Measurements from ENCODE around the gene TSSK1B.
"Not testable (repeated sequence)": the region's sequence is repeated elsewhere in the genome, so short reads cannot be mapped to it uniquely, and the experiment has no call there.

TSSK1B gene, protein sequence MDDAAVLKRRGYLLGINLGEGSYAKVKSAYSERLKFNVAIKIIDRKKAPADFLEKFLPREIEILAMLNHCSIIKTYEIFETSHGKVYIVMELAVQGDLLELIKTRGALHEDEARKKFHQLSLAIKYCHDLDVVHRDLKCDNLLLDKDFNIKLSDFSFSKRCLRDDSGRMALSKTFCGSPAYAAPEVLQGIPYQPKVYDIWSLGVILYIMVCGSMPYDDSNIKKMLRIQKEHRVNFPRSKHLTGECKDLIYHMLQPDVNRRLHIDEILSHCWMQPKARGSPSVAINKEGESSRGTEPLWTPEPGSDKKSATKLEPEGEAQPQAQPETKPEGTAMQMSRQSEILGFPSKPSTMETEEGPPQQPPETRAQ

DNA sequence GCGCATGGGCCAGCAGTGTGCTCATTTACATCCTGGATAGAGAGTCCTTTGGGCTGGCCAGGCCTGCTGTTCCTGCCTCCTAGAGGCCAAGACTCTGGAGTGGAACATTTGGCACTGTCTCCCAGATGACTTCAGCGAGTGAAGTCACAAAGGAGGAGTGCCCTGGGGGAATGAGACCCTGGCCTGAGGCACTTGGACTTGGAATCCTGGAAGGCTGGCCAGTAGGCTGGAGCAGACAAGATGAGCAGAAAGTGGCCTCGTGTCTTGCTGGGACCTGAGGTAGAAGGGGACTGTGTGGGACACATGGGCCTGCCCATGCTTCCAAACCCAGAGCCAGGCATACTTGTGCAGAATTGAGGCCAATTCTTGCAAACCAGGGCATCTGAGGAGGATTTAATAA, at the start of gene TSSK1B:
Gene TSSK1B, minus strand, starts transcription at position 101 of the 400 bp plus-strand sequence. CDS start 150 bp downstream, outside the sequence.
- no peak for DNase-seq

DNA sequence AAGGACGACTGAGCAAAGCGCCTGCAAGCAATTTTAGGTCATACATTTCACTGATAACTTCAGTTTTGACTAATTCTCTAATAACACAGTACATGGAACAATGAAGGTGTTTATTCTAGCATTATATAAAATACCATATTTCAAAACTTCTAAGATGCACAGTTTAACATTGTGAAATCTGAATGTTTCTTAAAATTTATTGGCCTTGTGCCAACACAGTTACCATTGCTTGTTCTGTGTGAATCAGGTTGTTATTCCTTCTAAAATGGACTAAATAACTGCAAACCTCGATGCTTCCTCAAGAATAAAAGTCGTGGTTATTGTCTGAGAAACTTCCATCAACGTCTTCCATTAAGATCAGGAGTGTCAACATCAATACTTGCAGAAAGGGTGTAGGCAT, 45.5 kb upstream of the TSSK1B start:
- no peak for DNase-seq

DNA sequence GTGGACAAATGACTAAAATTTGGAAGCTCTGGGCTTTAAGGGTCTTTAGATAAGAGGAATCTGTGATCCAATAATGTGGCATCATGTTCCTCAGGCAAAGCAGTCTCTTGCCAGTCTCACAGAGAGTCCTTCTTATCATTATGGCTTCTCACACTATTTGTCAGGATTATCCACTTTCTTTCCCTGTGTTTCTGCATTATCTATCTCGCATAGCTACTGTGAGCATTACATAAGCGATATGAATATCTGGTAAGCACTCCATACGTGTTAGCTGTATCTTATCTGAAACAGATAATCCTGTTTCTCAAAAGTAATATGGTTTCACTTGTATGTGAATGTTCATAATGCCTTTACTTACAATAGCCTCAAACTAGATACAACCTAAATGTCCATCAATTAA, 43.9 kb upstream of the TSSK1B start:
- no peak for DNase-seq

DNA sequence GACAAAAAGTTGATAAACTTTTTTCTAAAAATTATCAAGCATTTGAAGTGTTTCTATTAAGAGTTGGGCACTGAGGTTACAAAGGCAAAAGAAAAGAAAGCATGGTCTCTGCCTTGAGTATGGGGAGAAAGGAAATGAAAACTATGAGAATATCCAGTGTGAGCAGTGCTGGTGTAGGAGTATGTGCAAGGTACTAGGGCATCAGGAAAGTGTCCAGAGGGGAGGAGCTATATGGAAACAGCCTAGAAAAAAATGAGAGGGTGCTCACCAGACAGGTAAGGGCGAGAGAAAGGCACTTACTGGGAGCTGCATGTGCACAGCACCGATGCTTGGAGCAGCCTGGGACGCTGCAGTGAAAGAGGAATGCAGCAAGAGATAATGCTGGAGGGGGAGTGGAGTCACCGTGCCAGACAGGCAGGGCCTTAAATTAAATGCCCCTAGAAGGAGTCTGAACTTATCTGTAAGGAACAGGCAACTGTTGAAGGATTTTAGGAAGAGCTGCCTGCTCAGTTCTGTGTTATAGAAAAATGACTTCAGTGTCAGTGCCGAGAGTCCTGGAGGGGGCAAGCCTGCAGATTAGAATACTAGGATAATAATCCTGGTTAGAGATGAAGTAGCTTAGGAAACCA, 39.4 kb upstream of the TSSK1B start:
- no peak for DNase-seq

DNA sequence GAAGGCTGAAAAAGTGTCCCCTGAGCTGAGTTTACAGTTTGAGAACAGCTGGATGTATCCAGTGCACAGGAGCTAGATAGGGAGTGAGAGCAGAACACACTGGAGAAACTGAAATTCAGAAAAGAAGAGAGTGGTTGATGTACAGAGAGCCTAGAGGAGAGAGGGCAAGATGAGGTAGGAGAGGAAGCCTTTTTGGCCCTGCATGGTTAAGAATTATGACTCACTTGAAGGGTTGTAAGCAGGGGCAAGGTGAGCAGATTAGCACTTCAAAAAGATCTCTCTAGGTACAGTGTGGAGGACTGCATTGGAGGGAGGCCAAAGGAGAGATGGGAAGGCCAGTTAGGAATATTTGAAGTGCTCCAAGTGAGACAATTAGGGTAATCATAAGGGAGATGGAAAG, 28.2 kb upstream of the TSSK1B start:
- DNase-seq: no peak

DNA sequence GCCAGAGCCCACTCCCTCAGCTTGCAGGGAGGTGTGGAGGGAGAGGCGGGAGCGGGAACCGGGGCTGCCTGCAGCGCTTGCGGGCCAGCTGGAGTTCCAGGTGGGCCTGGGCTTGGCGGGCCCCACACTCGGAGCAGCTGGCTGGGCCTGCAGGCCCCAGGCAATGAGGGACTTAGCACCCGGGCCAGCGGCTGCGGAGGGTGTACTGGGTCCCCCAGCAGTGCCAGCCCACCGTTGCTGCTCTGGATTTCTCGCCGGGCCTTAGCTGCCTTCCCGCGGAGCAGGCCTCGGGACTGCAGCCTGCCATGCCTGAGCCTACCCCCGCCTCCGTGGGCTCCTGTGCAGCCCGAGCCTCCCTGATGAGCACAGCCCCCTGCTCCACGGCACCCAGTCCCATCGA, 22.3 kb upstream of the TSSK1B start:
- not testable (repeated sequence) for DNase-seq

DNA sequence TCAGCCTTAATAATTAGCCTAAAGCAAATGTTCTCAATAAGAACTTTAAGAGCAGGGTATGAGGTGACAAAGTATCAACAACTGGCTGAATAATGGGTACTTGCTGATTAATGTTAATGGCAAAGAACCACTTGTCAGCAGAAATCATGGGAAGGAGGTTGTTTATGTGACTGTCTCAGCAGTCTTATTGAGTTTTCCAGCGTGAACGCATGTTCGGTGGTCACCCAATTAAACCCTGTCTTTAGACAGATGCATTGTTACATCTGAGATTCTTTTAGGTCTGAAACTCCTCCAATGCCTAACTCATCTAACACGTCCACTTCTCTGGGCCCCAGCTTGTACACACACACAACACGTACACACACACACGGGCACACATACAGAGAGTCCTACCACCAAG, 18.2 kb upstream of the TSSK1B start:
- no peak for DNase-seq

DNA sequence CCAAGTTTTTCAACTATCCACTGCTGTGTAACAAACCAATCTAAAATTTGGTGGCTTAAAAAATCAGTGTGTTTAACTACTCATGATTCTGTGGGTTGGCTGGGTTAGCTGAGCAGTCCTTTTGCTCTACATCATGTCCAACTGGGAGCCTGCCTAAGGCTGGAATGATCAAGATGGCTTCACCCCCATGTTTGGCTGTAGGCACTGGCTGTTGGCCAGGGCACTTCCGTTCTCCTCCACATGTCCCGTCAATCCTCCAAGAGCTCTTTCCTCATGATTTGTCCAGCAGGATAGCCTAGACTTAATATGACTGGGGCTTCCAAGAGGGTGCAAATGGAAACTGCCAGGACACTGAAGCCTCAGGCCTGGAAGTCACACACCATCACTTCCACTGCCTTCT, 17.0 kb upstream of the TSSK1B start:
- DNase-seq: no peak

DNA sequence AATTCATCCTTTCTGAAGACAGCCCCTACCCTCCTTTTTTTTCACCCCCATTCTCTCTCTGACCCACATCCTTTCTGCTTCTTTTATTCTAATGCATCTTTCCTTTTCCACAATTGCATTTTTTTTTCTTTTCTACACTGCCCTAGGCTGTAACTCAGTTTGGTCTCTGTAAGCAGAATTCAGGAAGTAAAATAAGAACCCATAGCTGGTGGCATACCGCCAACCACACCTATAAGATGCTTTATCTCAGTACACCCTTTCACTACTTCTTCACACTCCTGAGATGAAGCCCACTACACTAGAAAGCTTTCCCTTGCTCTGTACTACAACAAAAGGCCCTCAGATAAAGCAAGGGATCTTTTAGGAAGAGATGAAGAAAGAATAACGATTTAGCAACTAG, 16.1 kb upstream of the TSSK1B start:
- no peak for DNase-seq

DNA sequence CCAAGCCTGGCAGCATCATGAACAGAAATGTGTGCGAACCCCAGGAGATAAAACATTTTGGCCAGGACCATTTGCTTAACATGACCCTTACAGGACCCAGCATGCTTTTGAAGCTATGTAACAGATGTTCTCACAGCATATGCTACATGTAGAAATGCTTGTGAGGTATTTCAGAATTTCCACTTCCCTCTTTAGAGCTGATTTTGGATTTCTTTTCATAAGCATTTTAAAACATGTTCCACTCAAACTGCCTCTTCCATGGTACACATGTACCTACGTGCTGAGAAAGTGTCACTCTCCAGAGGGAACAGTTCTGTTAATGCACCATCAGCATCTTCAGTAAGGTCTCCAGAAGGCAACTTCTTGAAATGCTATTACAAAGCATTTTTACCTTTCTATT, 15.7 kb upstream of the TSSK1B start:
- no peak for DNase-seq

DNA sequence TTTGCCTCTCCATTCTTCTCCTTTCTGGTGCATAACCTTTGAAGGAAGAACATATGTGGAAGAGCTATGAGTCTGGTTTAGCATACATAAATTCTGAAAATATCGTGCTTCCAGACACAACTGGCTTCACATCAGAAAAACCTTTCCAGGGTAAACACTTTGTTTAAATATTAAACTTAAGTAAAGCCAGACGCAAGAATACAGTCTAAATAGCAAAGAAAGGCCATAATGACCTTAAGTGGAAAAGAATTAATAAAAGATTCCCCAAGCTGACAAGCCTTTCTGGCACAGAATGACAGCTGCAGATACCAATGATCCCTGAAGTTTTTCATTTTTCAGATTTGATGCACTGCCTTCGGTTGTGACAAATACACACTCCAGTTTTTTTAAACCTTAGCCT, 13.5 kb upstream of the TSSK1B start:
- no peak for DNase-seq

DNA sequence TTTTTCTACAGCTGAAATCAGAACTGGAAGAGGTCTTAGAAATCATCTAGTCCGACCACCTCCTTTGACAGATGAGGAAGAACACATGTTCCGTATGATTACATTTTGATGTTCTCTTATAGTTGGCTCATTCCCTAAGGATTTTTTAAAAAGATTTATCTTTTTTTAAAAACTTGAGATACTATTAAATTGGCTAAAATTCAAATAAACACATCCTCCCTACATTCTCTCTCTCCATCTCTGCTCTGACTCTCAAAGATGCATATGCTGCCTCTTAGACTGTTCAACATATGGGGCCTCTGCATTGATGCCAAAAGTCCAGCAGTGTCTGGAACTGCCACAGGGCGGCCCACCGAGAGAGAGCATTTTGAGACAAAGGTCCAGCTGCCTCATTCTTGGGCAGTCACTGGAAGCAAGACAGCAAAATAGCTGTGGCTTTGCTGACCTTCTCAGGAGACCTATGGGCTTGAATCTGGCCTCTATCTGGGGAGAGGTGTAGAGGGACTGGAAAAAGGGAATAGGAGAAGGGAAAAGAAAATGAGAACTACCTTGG, 12.8 kb upstream of the TSSK1B start:
- DNase-seq: no peak

DNA sequence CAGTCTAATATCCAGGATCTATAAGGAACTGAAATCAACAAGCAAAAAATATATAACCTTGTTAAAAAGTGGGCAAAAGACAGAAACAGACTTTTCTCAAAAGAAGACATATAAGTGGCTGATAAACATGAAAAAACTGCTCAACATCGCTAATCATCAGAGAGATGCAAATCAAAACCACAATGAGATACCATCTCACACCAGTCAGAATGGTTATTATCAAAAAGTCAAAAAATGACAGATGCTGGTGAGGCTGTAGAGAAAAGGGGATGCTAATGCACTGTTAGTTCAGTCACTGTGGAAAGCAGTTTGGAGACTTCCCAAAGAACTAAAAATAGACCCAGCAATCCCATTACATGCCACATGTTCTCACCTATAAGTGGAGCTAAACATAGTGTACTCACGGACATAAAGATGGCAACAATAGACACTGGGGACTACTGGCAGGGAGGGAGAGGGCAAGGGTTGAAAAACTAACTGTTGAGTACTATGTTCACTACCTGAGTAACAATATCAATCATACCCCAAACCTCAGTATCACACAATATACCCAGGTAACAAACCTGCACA, 11.7 kb upstream of the TSSK1B start:
- no peak for DNase-seq

DNA sequence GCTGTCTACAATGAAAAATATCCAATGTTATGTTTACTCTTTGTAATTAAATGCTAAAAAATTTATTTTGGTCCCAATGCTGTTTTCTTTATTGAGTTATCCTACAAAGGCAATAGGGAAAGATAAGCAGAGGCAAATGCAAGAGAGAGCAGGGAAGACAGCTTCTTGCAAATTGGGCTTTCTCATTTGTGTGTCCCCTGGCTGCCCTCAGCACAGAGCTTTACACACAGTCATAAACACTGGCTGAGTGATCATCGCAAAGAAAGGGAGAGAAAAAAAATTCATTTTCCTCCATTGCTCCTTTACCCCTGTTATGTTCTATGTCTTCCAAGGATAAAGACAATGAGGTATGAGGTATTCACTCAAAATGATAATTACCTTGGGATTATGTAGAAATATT, 2.3 kb upstream of the TSSK1B start:
- DNase-seq: no peak

DNA sequence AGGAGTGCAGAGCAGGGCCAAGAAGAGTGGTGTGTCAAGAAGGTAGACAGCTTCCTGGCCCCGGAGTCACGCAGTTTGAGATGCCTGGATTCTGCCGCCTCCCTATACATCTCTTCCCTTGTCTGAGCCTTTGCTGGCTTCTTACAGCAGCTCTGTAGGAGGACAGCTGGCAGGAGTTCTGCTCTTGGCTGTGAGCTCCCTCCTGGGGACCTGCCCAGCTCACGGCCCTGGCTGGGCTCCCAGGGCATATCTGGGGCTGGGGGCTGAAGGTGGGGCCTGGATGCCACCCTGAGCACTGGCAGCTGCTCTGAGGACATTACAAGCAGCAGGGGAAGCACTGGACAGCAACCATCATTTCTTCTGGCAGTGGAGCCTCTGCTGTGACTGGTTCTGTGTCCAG, 786 bp upstream of the TSSK1B start:
- DNase-seq: no peak

DNA sequence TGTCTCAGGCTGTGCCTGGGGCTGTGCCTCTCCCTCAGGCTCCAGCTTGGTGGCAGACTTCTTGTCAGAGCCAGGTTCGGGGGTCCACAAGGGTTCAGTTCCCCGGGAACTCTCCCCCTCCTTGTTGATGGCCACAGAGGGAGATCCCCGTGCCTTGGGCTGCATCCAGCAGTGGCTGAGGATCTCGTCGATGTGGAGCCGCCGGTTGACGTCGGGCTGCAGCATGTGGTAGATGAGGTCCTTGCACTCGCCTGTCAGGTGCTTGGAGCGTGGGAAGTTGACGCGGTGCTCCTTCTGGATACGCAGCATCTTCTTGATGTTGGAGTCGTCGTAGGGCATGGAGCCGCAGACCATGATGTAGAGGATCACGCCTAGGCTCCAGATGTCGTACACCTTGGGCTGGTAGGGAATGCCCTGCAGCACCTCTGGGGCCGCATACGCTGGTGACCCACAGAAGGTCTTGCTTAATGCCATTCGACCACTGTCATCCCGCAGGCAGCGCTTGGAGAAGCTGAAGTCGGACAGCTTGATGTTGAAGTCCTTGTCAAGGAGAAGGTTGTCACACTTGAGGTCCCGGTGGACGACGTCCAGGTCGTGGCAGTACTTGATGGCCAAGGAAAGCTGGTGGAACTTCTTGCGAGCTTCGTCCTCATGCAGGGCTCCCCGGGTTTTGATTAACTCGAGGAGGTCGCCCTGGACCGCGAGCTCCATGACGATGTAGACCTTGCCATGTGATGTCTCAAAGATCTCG, 752 bp downstream of the TSSK1B start:
- DNase-seq: no peak

DNA sequence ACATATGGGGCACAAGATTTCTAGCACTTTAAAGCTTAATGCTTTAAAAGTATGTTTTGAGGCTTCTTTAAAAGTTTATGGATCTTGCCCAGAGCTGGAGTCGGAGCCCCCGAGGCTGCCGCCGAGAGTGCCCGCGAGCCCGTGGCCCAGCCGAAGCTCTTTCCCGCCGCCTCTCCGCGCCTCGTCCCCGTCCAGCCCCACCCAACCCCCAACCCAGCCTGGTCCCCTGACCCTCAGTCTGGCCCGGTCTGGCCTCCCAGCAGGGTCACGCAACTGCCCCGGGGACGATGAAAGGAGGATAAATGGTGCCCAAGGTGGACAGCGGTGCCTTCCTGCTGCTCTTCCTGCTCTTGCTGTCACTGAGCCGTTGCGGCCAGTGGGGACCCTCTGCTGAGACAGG, 1.7 kb downstream of the TSSK1B start:
- DNase-seq: no peak

DNA sequence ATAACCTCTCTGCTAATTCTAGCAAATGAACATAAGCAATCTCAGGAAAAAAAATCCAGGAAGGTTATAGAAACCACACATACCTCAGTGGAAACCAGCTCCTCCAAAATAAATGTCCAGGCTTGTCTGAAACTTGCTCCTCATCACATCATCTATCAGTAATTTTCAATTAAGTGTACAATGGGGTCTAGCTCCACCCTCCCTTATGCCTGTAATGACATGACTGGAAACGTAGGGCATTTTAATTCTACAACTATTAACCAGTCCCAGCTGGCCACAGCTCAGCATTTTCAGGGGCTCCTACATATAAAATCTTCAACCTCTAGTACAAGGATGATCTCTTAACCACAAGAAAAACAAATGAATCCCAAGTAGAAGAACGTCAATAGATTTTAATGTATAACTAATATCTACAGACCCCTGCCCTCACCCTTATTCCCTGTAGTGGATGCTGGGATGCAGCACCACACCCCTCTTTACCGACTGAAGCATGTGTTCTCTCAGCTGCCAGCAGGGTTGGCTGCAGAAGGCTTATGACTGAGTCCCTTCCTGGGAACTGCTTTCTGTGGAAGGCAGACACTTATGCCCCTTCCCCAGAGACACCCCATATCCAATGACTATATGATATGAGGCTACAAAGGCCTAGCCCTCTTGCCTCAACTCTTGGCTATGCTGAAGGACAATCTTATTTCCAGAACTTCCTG, 6.8 kb downstream of the TSSK1B start:
- DNase-seq: no peak

DNA sequence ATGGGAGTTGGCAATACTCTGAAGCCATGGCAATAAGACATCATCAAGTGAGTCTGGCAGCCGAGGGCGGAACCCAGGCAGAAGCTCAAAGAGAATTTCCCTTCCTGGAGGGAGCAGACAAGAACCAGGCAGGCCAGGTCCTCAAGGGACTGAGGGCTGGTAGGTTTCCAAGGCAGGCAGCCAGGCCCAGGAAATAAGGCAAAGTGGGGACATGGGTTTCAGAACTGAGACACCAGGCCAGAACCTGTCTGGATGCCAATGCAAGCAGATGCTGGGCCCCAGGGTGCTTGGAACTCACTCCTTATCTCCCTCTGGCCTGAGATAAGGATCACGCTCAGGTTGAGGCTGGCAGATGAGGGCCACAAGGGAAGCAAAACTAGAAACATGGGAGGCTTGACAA, 8.9 kb downstream of the TSSK1B start:
- DNase-seq: no peak

DNA sequence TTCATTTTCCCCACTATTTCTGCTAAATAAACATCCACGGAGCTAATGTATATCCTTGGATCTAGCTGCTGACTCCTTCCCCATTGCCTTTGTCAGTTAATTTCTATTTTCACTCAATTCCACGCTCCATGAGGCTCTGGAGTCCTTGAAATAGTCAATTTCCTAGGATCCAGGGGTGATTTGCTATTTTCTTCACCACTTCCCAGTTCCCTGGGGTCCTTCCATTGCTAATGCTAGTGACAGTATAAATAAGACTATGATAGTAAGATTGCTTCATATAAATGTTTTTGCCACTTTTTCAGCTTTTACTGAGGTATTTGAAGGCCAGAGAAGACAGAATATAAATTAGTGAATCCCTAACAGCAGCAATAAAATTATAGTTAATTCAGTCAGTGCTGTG, 13.1 kb downstream of the TSSK1B start:
- no peak for DNase-seq

DNA sequence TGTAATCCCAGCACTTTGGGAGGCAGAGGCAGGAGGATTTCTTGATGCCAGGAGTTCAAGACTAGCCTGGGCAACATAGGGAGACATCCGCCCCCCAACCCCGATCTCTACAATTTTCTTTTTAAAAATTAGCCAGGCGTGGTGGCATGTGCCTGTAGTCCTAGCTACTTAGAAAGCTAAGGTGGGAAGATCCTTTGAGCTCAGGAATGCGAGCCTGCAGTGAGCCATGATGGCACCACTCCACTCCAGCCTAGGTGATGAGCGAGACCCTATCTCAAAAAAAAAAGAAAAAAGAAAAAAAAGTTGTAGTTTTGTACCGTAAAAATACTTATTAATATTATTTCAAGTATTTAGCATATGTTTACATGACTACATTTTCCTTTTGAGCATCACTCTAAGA, 29.3 kb downstream of the TSSK1B start:
- no peak for DNase-seq

DNA sequence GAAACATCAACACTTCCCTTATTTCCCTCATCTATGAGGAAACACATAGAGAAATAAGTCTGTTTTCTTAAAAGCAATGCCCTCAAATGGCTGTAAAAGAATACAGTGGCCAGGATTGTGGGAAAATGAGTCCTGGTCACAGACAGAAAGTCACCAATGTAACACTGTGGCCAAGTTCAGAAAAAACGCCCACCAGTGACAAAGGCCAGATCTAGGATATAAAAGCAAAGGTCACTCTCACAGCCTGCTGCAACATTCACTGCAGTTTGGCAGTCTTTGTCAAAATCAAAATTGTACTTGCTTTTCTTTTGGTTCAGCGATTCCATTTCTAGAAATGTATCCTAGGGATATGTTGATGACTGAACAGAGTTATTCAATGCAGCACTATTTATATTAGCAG, 30.5 kb downstream of the TSSK1B start:
- DNase-seq: no peak

DNA sequence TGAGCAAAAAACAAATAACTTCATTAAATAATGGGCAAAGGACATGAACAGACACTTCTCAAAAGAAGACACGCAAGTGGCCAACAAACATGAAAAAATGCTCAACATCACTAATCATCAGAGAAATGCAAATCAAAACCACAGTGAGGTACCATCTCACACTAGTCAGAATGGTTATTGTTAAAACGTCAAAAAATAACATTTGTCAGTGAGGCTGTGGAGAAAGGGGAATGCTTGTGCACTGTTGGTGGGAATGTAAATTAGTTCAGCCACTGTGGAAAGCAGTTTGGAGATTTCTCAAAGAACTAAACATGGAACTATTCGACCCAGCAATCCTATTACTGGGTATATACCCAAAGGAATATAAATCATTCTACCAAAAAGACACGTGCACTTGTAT, 36.8 kb downstream of the TSSK1B start:
- DNase-seq: not testable (repeated sequence)
